Kidney (tissue), 14 donors: ENCODE data around the gene GRIN1. TPM values are rescaled to one million over a fixed set of nuclear protein-coding genes. Genes with fewer than 3 reads are reported as not detected.

Experiments
- DNase-seq, 5 donors: peaks; one replicate each; pipeline ENCODE4 v3.0.0-alpha.2; 2013 to 2020
- FAIRE-seq: peaks from 2 replicates; lab custom pipeline; 2012; peaks lifted over from hg19 to GRCh38; lab: Jason Lieb, UNC
- H3K27ac ChIP-seq, 2 donors: one replicate each; pipeline ENCODE4 v1.7.0; 2013; ENCODE audit warnings: low read depth in 2 of 2, low read length in 2 of 2, inconsistent platforms in 1 of 2
- H3K27me3 ChIP-seq: one replicate; pipeline ENCODE4 v1.7.1; 2013; ENCODE audit warnings: low read length, inconsistent platforms; ENCODE audit not compliant: control insufficient read depth, insufficient read depth
- H3K36me3 ChIP-seq, 3 donors: one replicate each; pipeline versions ENCODE4 v1.7.0 to v1.7.1; 2013; ENCODE audit warnings: low read length in 3 of 3, control low read depth in 1 of 3, inconsistent platforms in 1 of 3; ENCODE audit not compliant: insufficient read depth in 3 of 3, control insufficient read depth in 2 of 3
- H3K4me1 ChIP-seq, 3 donors: one replicate each; pipeline versions ENCODE4 v1.7.0 to v1.7.1; 2013; ENCODE audit warnings: low read length in 3 of 3, inconsistent platforms in 1 of 3, low read depth in 1 of 3; ENCODE audit not compliant: control insufficient read depth in 2 of 3, insufficient read depth in 2 of 3
- H3K4me3 ChIP-seq, 3 donors: one replicate each; pipeline versions ENCODE4 v1.7.0 to v1.8.1; 2013; ENCODE audit warnings: low read length in 3 of 3, control low read depth in 1 of 3, inconsistent platforms in 1 of 3
- H3K9ac ChIP-seq, 3 donors: one replicate each; pipeline versions ENCODE4 v1.7.0 to v1.7.1; 2013; ENCODE audit warnings: low read length in 3 of 3, control low read depth in 1 of 3, inconsistent platforms in 1 of 3
- H3K9me3 ChIP-seq, 3 donors: one replicate each; pipeline versions ENCODE4 v1.7.0 to v1.7.1; 2013; ENCODE audit warnings: low read length in 3 of 3, control low read depth in 1 of 3, inconsistent platforms in 1 of 3; ENCODE audit not compliant: control insufficient read depth in 2 of 3, insufficient read depth in 1 of 3
- CTCF ChIP-seq: IDR thresholded peaks from 3 replicates; pipeline ENCODE4 v1.5.1; 2012; ENCODE audit warnings: mild to moderate bottlenecking, moderate library complexity, borderline replicate concordance; ENCODE audit not compliant: insufficient read depth; ENCODE audit errors: extremely low read depth
- intact Hi-C: fragments of 100-400 bp; cut with DNase I; formaldehyde crosslinking; loops from one replicate; pipeline ENCODE4 v1.11.1; 2022
- polyA plus RNA-seq: library from polyadenylated mRNA; stranded (reverse); fragments of 350-450 nt; fragmentation: Illumina TruSeq; extraction: RNeasy Lipid Tissue Mini Kit (QIAGEN cat#74804); gene quantifications from one replicate; pipeline ENCODE4 v1.2.3, GENCODE V29; 2014; ENCODE audit warnings: low read depth, low replicate concordance; ENCODE audit not compliant: insufficient read depth
- total RNA-seq: library from RNA; stranded (reverse); fragmentation: NEBNext Ultra II Directional; extraction: Animal tissue kit (Norgen Biotek cat#: 25700); gene quantifications from one replicate; pipeline ENCODE4 v1.2.1, GENCODE V29; 2021
- donor health status: control.
- donor health status: control.
- donor health status: control.
- donor health status: control.
- donor health status: control.
- donor health status: DM: yes; HTN: yes; CAD: no.
- donor health status: Normal renal cell carcinoma (clear cell type).

The GRIN1 gene
- total and polyA plus RNA-seq, 2 donors from 2014 or later, result 0.47 TPM; not detected in 1

- no peak for TF ChIP-seq CTCF
- Histone ChIP-seq H3K27ac (no peak overlapping the region), H3K27me3 (peaks cover 6% of the 10 kb centered on the region), H3K9ac (no peak overlapping the region), H3K4me3 (peak overlapping the region in 1 of 3 donors; percentile 53), H3K4me1 (peaks cover 0 to 4% (median 0%) of the 10 kb centered on the region in 3 donors), H3K9me3 (no peaks in the 10 kb centered on the region), H3K36me3 (no peaks in the 10 kb centered on the region)
- FAIRE-seq, result no peak
- intact Hi-C loops, result loop anchor here (10.0 kb wide), 1 partner anchor 119 kb away; the partner anchor contains the start of gene SLC34A3
- peak in 1 of 5 donors; percentile 44 for DNase-seq
Observed at GRCh38 chr9:137115394-137116026, 23.4 kb upstream of the GRIN1 start.

GRCh38 chr9:137116027-137116507 is 22.9 kb upstream of the GRIN1 start:
- Histone ChIP-seq H3K27me3 (peaks cover 6% of the 10 kb centered on the region), H3K9ac (no peak overlapping the region), H3K36me3 (no peaks in the 10 kb centered on the region), H3K27ac (no peak overlapping the region), H3K4me1 (peaks cover 0 to 4% (median 0%) of the 10 kb centered on the region in 3 donors), H3K9me3 (no peaks in the 10 kb centered on the region), H3K4me3 (no peak overlapping the region)
- intact Hi-C loops, result loop anchor here (10.0 kb wide), 1 partner anchor 119 kb away; the partner anchor contains the start of gene SLC34A3
- DNase-seq (no peak), FAIRE-seq (no peak)
- no peak for TF ChIP-seq CTCF

- no peak for TF ChIP-seq CTCF
- Histone ChIP-seq H3K27ac (no peak overlapping the region), H3K4me1 (peaks cover 0 to 4% (median 0%) of the 10 kb centered on the region in 3 donors), H3K36me3 (no peaks in the 10 kb centered on the region), H3K9ac (no peak overlapping the region), H3K27me3 (peaks cover 6% of the 10 kb centered on the region), H3K4me3 (no peak overlapping the region), H3K9me3 (no peaks in the 10 kb centered on the region)
- intact Hi-C loops, result loop anchor here (10.0 kb wide), 1 partner anchor 118 kb away; the partner anchor contains the start of gene SLC34A3
- no peak for DNase-seq
- no peak for FAIRE-seq
Observed at GRCh38 chr9:137116728-137117127, 22.2 kb upstream of the GRIN1 start.
